Type B pancreatic cell (in vitro differentiated cells): ENCODE measurements around the gene C1S. TPM values are rescaled to one million over a fixed set of nuclear protein-coding genes. Genes with fewer than 3 reads are reported as not detected.
"Not testable (repeated sequence)": the region's sequence is repeated elsewhere in the genome, so short reads cannot be mapped to it uniquely, and the experiment has no call there.

Source experiments
- DNase-seq: peaks from one replicate; pipeline ENCODE4 v3.0.0; 2021; ENCODE audit warnings: mixed read lengths; ENCODE audit not compliant: unreplicated experiment; ENCODE audit errors: extremely low spot score
- H3K27ac Mint-ChIP-seq: 2 replicates; pipeline ENCODE4 v1.8.0; 2021; ENCODE audit warnings: mild to moderate bottlenecking, mixed read lengths
- H3K27me3 Mint-ChIP-seq: 2 replicates; pipeline ENCODE4 v1.8.0; 2021; ENCODE audit warnings: mixed read lengths
- H3K36me3 Mint-ChIP-seq: 2 replicates; pipeline ENCODE4 v1.8.0; 2021; ENCODE audit warnings: mixed read lengths
- H3K4me1 Mint-ChIP-seq: one replicate; pipeline ENCODE4 v1.8.0; 2021; ENCODE audit warnings: mixed read lengths; ENCODE audit not compliant: unreplicated experiment
- H3K4me3 Mint-ChIP-seq: 2 replicates; pipeline ENCODE4 v1.8.0; 2021; ENCODE audit warnings: mild to moderate bottlenecking, mixed read lengths
- H3K9me3 Mint-ChIP-seq: 2 replicates; pipeline ENCODE4 v1.8.0; 2021; ENCODE audit warnings: mixed read lengths
- long read RNA-seq: library from polyadenylated mRNA; unstranded; transcript quantifications from one replicate; pipeline ENCODE4 v2.0.0, GENCODE V29; 2020
- total RNA-seq: library from RNA; stranded (reverse); gene quantifications from 2 replicates; pipeline ENCODE4 v1.2.1, GENCODE V29; 2021; ENCODE audit warnings: low replicate concordance
- TF ChIP-seq, protein P1 (sequence below): fragments of 200-600 bp; sonication (generic); conservative IDR thresholded peaks from 2 replicates; pipeline ENCODE4 v1.5.0; 2021; ENCODE audit warnings: antibody characterized with exemption, mild to moderate bottlenecking

Gene C1S
- total RNA-seq, result 2.7 and 3.1 TPM in 2 replicates
- long read RNA-seq, transcript C1S-201 (12 exons, 2,972 nt), result major isoform, 6 of 11 reads
- long read RNA-seq, partial matches to known transcripts, result 0 of 11 reads
- long read RNA-seq, other reads (novel, unspliced or antisense), result 3 of 11 reads

DNA sequence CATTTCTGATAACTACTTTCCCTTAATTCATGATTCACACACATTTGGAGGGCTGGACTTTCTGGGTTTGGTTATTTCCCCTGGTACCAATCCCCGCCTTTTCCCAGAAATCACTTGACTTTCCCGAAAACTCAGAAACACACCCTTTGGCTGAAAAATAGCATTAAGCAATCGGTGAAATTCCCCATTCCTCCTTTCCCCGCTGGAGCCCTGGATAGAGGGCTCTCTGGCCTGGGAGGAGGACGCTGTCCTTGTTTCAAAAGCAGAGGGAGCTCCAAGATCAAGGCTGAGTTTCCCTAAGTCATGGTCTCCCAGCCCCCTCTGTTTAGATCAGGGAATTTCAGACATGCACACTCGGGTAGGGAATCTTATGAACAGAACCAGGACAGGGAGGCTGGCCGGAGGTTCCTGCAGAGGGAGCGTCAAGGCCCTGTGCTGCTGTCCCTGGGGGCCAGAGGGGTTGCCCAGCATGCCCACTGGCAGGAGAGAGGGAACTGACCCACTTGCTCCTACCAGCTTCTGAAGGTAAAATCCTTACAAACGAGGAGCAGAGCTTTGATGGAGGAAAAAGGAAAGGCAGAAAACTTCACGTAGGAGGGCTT lies at the start of gene C1S:
C1S (plus strand) TSS at position 366 of the 602 bp plus-strand sequence. CDS start 1,195 bp downstream, outside the sequence.
- H3K4me1 Mint-ChIP-seq, result no peaks in the 10 kb centered on the region
- H3K36me3 Mint-ChIP-seq, result no peaks in the 10 kb centered on the region
- no peak within 1 kb of the TSS for H3K27ac Mint-ChIP-seq
- no peak for DNase-seq
- H3K27me3 Mint-ChIP-seq, result peaks cover 41% of the 10 kb centered on the region
- no peaks in the 10 kb centered on the region for H3K9me3 Mint-ChIP-seq
- TF ChIP-seq, protein P1, sequence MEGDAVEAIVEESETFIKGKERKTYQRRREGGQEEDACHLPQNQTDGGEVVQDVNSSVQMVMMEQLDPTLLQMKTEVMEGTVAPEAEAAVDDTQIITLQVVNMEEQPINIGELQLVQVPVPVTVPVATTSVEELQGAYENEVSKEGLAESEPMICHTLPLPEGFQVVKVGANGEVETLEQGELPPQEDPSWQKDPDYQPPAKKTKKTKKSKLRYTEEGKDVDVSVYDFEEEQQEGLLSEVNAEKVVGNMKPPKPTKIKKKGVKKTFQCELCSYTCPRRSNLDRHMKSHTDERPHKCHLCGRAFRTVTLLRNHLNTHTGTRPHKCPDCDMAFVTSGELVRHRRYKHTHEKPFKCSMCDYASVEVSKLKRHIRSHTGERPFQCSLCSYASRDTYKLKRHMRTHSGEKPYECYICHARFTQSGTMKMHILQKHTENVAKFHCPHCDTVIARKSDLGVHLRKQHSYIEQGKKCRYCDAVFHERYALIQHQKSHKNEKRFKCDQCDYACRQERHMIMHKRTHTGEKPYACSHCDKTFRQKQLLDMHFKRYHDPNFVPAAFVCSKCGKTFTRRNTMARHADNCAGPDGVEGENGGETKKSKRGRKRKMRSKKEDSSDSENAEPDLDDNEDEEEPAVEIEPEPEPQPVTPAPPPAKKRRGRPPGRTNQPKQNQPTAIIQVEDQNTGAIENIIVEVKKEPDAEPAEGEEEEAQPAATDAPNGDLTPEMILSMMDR, result peak; percentile 44
- no peak within 1 kb of the TSS for H3K4me3 Mint-ChIP-seq

DNA sequence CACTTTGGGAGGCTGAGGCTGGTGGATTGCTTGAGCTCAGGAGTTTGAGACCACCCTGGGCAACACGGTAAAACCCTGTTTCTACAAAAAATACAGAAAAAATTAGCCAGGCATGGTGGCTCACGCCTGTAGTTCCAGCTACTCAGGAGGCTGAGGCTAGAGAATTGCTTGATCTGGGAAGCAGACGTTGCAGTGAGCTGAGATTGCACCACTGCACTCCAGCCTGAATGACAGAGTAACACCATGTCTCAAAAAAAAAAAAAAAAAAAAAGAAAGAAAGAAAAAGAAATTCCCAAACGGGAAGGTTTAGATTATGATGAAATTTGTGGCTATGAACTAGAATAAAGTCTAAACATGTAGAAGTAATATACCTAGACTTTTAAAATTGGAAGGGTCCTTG lies 49.1 kb upstream of the C1S start:
- H3K4me3 Mint-ChIP-seq, DNase-seq, H3K27me3 Mint-ChIP-seq, H3K9me3 Mint-ChIP-seq, H3K4me1 Mint-ChIP-seq, H3K27ac Mint-ChIP-seq: not testable (repeated sequence)
- peaks cover 47% of the 10 kb centered on the region for H3K36me3 Mint-ChIP-seq

- no peak for DNase-seq
- Mint-ChIP-seq H3K4me3 (no peak overlapping the region), H3K4me1 (peaks cover 10% of the 10 kb centered on the region), H3K27me3 (no peaks in the 10 kb centered on the region), H3K27ac (no peak overlapping the region), H3K36me3 (peaks cover 44% of the 10 kb centered on the region), H3K9me3 (no peaks in the 10 kb centered on the region)
- TF ChIP-seq, protein P1, result no peak
Measured at GRCh38 chr12:7012024-7012607, 48.4 kb upstream of the C1S start.

- Mint-ChIP-seq H3K4me1 (peaks cover 10% of the 10 kb centered on the region), H3K27ac (no peak overlapping the region), H3K9me3 (no peaks in the 10 kb centered on the region), H3K4me3 (no peak overlapping the region), H3K36me3 (peaks cover 39% of the 10 kb centered on the region), H3K27me3 (no peaks in the 10 kb centered on the region)
- DNase-seq, result no peak
- TF ChIP-seq, protein P1, result no peak
Measured at GRCh38 chr12:7013101-7013500, 47.4 kb upstream of the C1S start.

GRCh38 chr12:7015555-7016370 lies 44.8 kb upstream of the C1S start:
- Mint-ChIP-seq H3K4me3 (peak overlapping the region; percentile 55), H3K36me3 (peaks cover 27% of the 10 kb centered on the region), H3K4me1 (peaks cover 10% of the 10 kb centered on the region), H3K27ac (no peak overlapping the region), H3K27me3 (no peaks in the 10 kb centered on the region), H3K9me3 (no peaks in the 10 kb centered on the region)
- no peak for DNase-seq
- TF ChIP-seq, protein P1, result no peak
